Osteoblast (primary cell): ENCODE results near the gene SMIM9. TPM values are rescaled to one million over a fixed set of nuclear protein-coding genes. Genes with fewer than 3 reads are reported as not detected.

Experiments
- DNase-seq: peaks from one replicate; pipeline ENCODE4 v3.0.0; 2011; ENCODE audit warnings: low spot score, mixed read lengths; ENCODE audit not compliant: insufficient read length; ENCODE audit errors: missing footprints
- H2AFZ ChIP-seq: 2 replicates; pipeline ENCODE4 v1.6.0; 2011; ENCODE audit warnings: mild to moderate bottlenecking, low read length
- H3K27ac ChIP-seq: 2 replicates; pipeline ENCODE4 v1.5.1; 2011; ENCODE audit warnings: mild to moderate bottlenecking, low read depth, low read length, moderate library complexity
- H3K27me3 ChIP-seq: 2 replicates; pipeline ENCODE4 v1.6.0; 2012; ENCODE audit warnings: mild to moderate bottlenecking, control low read depth, inconsistent platforms, low read length, moderate library complexity; ENCODE audit not compliant: insufficient read depth
- H3K36me3 ChIP-seq: 2 replicates; pipeline ENCODE4 v1.5.1; 2011; ENCODE audit warnings: mild to moderate bottlenecking, low read length, control low read depth, moderate library complexity; ENCODE audit not compliant: insufficient read depth
- H3K4me1 ChIP-seq: 2 replicates; pipeline ENCODE4 v1.5.1; 2011; ENCODE audit warnings: mild to moderate bottlenecking, low read length, control low read depth, moderate library complexity; ENCODE audit not compliant: insufficient read depth
- H3K4me2 ChIP-seq: 2 replicates; pipeline ENCODE4 v1.6.0; 2011; ENCODE audit warnings: mild to moderate bottlenecking, low read length; ENCODE audit not compliant: insufficient read depth
- H3K4me3 ChIP-seq: fragments of 200-600 bp; sonication (generic); 3 replicates; pipeline ENCODE4 v1.5.1; 2012; ENCODE audit warnings: mild to moderate bottlenecking, low read length, inconsistent platforms; ENCODE audit not compliant: insufficient read depth
- H3K79me2 ChIP-seq: 2 replicates; pipeline ENCODE4 v1.6.0; 2012; ENCODE audit warnings: mild to moderate bottlenecking, low read length, control low read depth, inconsistent platforms; ENCODE audit not compliant: insufficient read depth
- H3K9me3 ChIP-seq: 2 replicates; pipeline ENCODE4 v1.5.1; 2011; ENCODE audit warnings: low read depth, low read length, control low read depth
- H4K20me1 ChIP-seq: 2 replicates; pipeline ENCODE4 v1.6.0; 2012; ENCODE audit warnings: mild to moderate bottlenecking, low read length, control low read depth; ENCODE audit not compliant: insufficient read depth
- total RNA-seq: library from RNA; depleted of rRNA; stranded (reverse); fragments of >200 nt; gene quantifications from 2 replicates; pipeline ENCODE4 v1.2.3, GENCODE V29; 2012
- TF ChIP-seq, protein P1 (sequence below): IDR thresholded peaks from 2 replicates; pipeline ENCODE4 v1.5.1; 2011; ENCODE audit warnings: mild to moderate bottlenecking, low read depth, low read length, moderate library complexity; ENCODE audit errors: extremely low read depth

The SMIM9 gene
- total RNA-seq, 1 donor = not detected

DNA sequence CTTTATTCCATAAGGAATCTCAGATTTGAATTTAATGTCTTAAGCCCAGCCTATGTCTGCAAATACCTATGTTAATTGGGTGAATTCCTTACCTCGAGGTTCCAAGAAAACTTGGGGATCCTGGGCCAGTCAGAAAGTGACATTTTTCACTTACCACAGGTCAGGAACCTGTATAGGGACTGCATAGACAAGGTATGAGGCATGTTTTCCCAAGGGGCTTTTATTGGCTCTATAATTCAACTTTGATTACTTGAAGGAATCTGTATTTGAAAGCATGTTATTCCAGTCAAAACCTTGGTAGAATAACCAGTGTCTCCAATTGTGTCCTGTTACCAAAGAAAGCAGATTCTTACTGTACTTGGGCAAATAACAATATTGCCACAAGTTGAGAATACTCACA lies 20.7 kb downstream of the SMIM9 start:
- H3K4me3 ChIP-seq = no peak overlapping the region
- no peak overlapping the region for H3K4me2 ChIP-seq
- H3K79me2 ChIP-seq = no peaks in the 10 kb centered on the region
- H3K27me3 ChIP-seq = no peaks in the 10 kb centered on the region
- TF ChIP-seq, protein P1, sequence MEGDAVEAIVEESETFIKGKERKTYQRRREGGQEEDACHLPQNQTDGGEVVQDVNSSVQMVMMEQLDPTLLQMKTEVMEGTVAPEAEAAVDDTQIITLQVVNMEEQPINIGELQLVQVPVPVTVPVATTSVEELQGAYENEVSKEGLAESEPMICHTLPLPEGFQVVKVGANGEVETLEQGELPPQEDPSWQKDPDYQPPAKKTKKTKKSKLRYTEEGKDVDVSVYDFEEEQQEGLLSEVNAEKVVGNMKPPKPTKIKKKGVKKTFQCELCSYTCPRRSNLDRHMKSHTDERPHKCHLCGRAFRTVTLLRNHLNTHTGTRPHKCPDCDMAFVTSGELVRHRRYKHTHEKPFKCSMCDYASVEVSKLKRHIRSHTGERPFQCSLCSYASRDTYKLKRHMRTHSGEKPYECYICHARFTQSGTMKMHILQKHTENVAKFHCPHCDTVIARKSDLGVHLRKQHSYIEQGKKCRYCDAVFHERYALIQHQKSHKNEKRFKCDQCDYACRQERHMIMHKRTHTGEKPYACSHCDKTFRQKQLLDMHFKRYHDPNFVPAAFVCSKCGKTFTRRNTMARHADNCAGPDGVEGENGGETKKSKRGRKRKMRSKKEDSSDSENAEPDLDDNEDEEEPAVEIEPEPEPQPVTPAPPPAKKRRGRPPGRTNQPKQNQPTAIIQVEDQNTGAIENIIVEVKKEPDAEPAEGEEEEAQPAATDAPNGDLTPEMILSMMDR = no peak
- DNase-seq = no peak
- H3K9me3 ChIP-seq = no peaks in the 10 kb centered on the region
- H3K27ac ChIP-seq = no peak overlapping the region
- H2AFZ ChIP-seq = no peak overlapping the region
- H3K36me3 ChIP-seq = no peaks in the 10 kb centered on the region
- H4K20me1 ChIP-seq = no peaks in the 10 kb centered on the region
- no peaks in the 10 kb centered on the region for H3K4me1 ChIP-seq

DNA sequence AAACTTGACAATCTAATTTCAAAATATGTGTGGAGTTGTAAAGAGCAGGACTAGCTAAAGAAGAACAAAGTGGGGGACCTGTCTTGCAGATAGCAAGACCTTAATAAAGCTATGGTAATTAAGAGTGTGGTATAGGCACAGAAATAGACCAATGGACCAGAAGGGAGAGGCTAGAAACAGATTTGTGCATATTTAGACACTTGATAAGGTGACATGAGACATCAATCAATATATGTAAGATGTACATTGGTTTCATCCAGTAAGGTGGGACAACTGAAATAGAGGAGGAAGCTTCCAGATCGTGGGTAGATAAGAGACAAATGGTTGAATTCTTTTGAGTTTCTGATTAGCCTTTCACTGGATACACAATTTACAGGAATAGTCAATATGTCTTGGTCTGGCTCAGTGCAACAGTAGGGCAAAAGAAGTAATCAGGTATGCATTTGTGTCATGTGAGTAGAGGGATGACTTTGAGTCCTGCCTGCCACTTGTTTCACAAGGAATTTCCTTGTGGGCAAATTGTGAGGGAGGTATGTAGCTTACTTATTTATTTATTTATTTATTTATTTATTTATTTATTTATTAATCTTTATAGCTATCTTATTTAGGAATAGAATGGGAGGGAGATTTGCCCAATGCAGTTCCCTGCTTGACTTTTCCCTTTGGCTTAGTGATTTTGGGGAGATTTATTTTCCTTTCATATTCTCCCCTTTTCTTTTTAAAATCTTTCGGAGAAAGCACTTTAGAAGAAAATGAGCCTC lies 21.9 kb downstream of the SMIM9 start:
- no peaks in the 10 kb centered on the region for H4K20me1 ChIP-seq
- no peaks in the 10 kb centered on the region for H3K9me3 ChIP-seq
- no peaks in the 10 kb centered on the region for H3K4me1 ChIP-seq
- no peak overlapping the region for H2AFZ ChIP-seq
- no peaks in the 10 kb centered on the region for H3K36me3 ChIP-seq
- H3K4me2 ChIP-seq = no peak overlapping the region
- H3K27ac ChIP-seq = no peak overlapping the region
- no peak for DNase-seq
- TF ChIP-seq, protein P1 = no peak
- no peaks in the 10 kb centered on the region for H3K79me2 ChIP-seq
- H3K27me3 ChIP-seq = no peaks in the 10 kb centered on the region
- no peak overlapping the region for H3K4me3 ChIP-seq

DNA sequence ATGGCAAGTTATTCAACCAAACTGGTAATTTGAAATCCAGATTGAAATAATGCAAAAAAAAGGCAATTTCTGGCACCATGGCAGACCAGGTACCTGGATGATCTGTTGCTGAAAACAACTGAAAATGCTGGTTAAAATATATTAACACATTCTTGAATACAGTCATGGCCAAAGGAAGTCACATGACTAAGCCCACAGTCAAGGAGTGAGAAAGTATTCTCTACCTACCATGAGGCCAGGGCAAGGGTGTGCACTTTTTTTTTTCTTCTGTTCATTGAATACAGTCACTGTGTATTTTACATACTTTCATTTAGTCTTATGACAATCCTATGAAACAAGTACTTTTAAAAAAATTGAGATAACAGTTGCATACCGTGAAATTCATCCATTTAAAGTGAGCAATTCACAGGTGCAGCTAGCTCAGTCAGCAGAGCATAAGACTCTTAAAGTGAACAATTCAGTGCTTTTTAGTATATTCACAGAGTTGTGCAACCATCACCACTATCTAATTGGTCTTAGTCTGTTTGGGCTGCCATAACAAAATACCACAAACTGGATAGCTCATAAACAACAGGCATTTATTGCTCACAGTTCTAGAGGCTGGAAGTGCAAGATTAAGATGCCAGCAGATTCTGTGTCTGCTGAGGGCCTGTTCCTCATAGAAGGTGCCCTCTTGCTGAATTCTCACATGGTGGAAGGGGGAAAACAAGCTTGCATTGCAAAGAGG lies 24.4 kb downstream of the SMIM9 start:
- Histone ChIP-seq H3K9me3 (no peaks in the 10 kb centered on the region), H3K4me3 (no peak overlapping the region), H4K20me1 (no peaks in the 10 kb centered on the region), H3K27me3 (no peaks in the 10 kb centered on the region), H3K4me1 (no peaks in the 10 kb centered on the region), H3K4me2 (no peak overlapping the region), H3K27ac (no peak overlapping the region), H2AFZ (no peak overlapping the region), H3K36me3 (no peaks in the 10 kb centered on the region), H3K79me2 (no peaks in the 10 kb centered on the region)
- no peak for DNase-seq
- TF ChIP-seq, protein P1 = no peak

DNA sequence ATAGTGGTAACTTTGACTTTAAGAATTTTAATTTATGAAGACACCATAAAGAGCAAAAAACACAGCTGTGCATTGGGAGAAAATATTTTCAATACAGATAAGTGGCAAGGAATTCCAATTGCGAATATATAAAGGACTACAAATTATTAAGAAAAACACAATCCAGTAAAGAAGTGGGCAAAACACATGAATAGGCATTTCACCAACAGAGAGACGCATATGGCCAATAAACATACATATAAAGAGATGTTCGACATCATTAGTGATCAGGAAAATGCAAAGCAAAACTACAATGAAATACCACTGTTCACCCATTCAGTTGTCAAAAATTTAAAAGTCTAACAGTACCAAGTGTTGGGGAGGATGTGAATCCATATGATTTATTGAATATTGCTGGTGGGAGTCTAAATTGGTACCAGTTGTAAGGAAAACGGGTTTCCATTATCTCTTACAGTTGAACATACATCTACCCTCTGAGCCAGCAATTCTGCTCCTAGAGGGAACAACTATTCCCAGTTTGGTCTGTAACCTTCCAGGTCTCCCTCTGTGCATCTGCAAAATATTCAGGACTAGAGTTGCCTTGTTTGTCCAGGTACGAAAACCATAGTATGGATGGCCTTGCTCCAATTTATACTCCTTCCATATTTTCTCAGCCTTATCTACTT lies 27.5 kb downstream of the SMIM9 start:
- Histone ChIP-seq H3K9me3 (no peaks in the 10 kb centered on the region), H3K27ac (no peak overlapping the region), H3K4me1 (peaks cover 6% of the 10 kb centered on the region), H3K79me2 (peaks cover 6% of the 10 kb centered on the region), H3K27me3 (no peaks in the 10 kb centered on the region), H3K4me2 (no peak overlapping the region), H4K20me1 (no peaks in the 10 kb centered on the region), H3K36me3 (no peaks in the 10 kb centered on the region), H3K4me3 (no peak overlapping the region), H2AFZ (no peak overlapping the region)
- peak; percentile 32 for DNase-seq
- TF ChIP-seq, protein P1 = no peak
